GM19193 (cell line): ENCODE data around the gene PLAGL2.

ENCODE experiments used
- POLR2A ChIP-seq: IDR thresholded peaks from 4 replicates; pipeline ENCODE4 v1.6.1; 2011; ENCODE audit not compliant: insufficient read depth, insufficient read length; ENCODE audit errors: extremely low read depth

The PLAGL2 gene

GRCh38 chr20:32235331-32236047 is 27.9 kb upstream of the PLAGL2 start:
- no peak for TF ChIP-seq POLR2A

- TF ChIP-seq POLR2A, result no peak
Observed at GRCh38 chr20:32234135-32234808, 26.7 kb upstream of the PLAGL2 start.

- no peak for TF ChIP-seq POLR2A
Observed at GRCh38 chr20:32233286-32233685, 25.7 kb upstream of the PLAGL2 start.

- TF ChIP-seq POLR2A, result no peak
Observed at GRCh38 chr20:32232326-32232886, 24.9 kb upstream of the PLAGL2 start.

GRCh38 chr20:32231847-32232246 is 24.3 kb upstream of the PLAGL2 start:
- no peak for TF ChIP-seq POLR2A

- no peak for TF ChIP-seq POLR2A
Observed at GRCh38 chr20:32231245-32231644, 23.7 kb upstream of the PLAGL2 start.

GRCh38 chr20:32230707-32231106 is 23.2 kb upstream of the PLAGL2 start:
- no peak for TF ChIP-seq POLR2A

- no peak for TF ChIP-seq POLR2A
Observed at GRCh38 chr20:32229251-32229747, 21.8 kb upstream of the PLAGL2 start.

- no peak for TF ChIP-seq POLR2A
Observed at GRCh38 chr20:32227744-32228688, 20.5 kb upstream of the PLAGL2 start.

GRCh38 chr20:32227306-32227705 is 19.8 kb upstream of the PLAGL2 start:
- TF ChIP-seq POLR2A, result no peak

GRCh38 chr20:32226391-32226790 is 18.8 kb upstream of the PLAGL2 start:
- no peak for TF ChIP-seq POLR2A

GRCh38 chr20:32224463-32224862 is 16.9 kb upstream of the PLAGL2 start:
- TF ChIP-seq POLR2A, result no peak

- no peak for TF ChIP-seq POLR2A
Observed at GRCh38 chr20:32218156-32218900, 10.8 kb upstream of the PLAGL2 start.
